OCI-LY1 (cell line): ENCODE measurements around the gene SEMA5A.

Experiments used
- H2AFZ ChIP-seq: fragments of 200-600 bp; sonication (generic), shearing (Covaris generic); 2 replicates; pipeline ENCODE4 v1.6.0; 2014; ENCODE audit warnings: antibody characterized with exemption, mild to moderate bottlenecking, low read length
- H3F3A ChIP-seq: fragments of 200-600 bp; sonication (generic), shearing (Covaris generic); 2 replicates; pipeline ENCODE4 v1.6.0; 2014; ENCODE audit warnings: mild to moderate bottlenecking, antibody characterized with exemption, low read length, moderate library complexity; ENCODE audit not compliant: insufficient read depth
- H3K27ac ChIP-seq: fragments of 200-600 bp; sonication (generic); 2 replicates; pipeline ENCODE4 v1.5.1; 2014; ENCODE audit warnings: low read length, mixed run types, mild to moderate bottlenecking, low read depth; ENCODE audit not compliant: poor library complexity, severe bottlenecking
- H3K27me3 ChIP-seq: fragments of 200-600 bp; sonication (generic); 2 replicates; pipeline ENCODE4 v1.6.0; 2014; ENCODE audit warnings: antibody characterized with exemption, mild to moderate bottlenecking, low read length, moderate library complexity; ENCODE audit not compliant: insufficient read depth
- H3K36me3 ChIP-seq: fragments of 200-600 bp; sonication (generic); 2 replicates; pipeline ENCODE4 v1.6.1; 2014; ENCODE audit warnings: mild to moderate bottlenecking, antibody characterized with exemption, low read length, moderate library complexity, mixed read lengths; ENCODE audit not compliant: insufficient read depth
- H3K4me1 ChIP-seq: fragments of 200-600 bp; sonication (generic); 2 replicates; pipeline ENCODE4 v1.5.1; 2014; ENCODE audit warnings: mild to moderate bottlenecking, low read length, moderate library complexity; ENCODE audit not compliant: insufficient read depth, severe bottlenecking
- H3K4me2 ChIP-seq: fragments of 200-600 bp; sonication (generic), shearing (Covaris generic); 2 replicates; pipeline ENCODE4 v1.6.1; 2014; ENCODE audit warnings: low read length
- H3K4me3 ChIP-seq: fragments of 200-600 bp; sonication (generic); 2 replicates; pipeline ENCODE4 v1.5.1; 2014; ENCODE audit warnings: low read length, low read depth, mild to moderate bottlenecking, mixed read lengths; ENCODE audit not compliant: poor library complexity, severe bottlenecking
- H3K79me2 ChIP-seq: fragments of 200-600 bp; shearing (Covaris generic); 2 replicates; pipeline ENCODE4 v1.6.1; 2016; ENCODE audit warnings: mixed run types, low read length, mixed read lengths; ENCODE audit not compliant: insufficient read depth
- H3K9ac ChIP-seq: fragments of 200-600 bp; sonication (generic), shearing (Covaris generic); 2 replicates; pipeline ENCODE4 v1.6.1; 2014; ENCODE audit warnings: mild to moderate bottlenecking, low read length, mixed read lengths
- H3K9me2 ChIP-seq: fragments of 200-600 bp; sonication (generic), shearing (Covaris generic); 2 replicates; pipeline ENCODE4 v1.6.1; 2014; ENCODE audit warnings: low read depth, mild to moderate bottlenecking, low read length, mixed read lengths
- H3K9me3 ChIP-seq: fragments of 200-600 bp; shearing (Covaris generic); 2 replicates; pipeline ENCODE4 v1.6.1; 2014; ENCODE audit warnings: low read length, mixed read lengths
- H4K20me1 ChIP-seq: fragments of 200-600 bp; sonication (generic), shearing (Covaris generic); 2 replicates; pipeline ENCODE4 v1.6.0; 2016; ENCODE audit warnings: mild to moderate bottlenecking, low read length; ENCODE audit not compliant: insufficient read depth
- EZH2 ChIP-seq: fragments of 200-600 bp; sonication (generic), shearing (Covaris generic); IDR thresholded peaks from 2 replicates; pipeline ENCODE4 v1.8.0; 2017; ENCODE audit warnings: borderline replicate concordance, mixed run types, mild to moderate bottlenecking, antibody characterized with exemption, low read length, moderate library complexity, mixed read lengths
- TF ChIP-seq, protein P1 (sequence below): fragments of 200-600 bp; sonication (generic), shearing (Covaris generic); IDR thresholded peaks from 2 replicates; pipeline ENCODE4 v1.5.1; 2017; ENCODE audit warnings: mild to moderate bottlenecking, antibody characterized with exemption, low read length, moderate library complexity, mixed read lengths

The SEMA5A gene

DNA sequence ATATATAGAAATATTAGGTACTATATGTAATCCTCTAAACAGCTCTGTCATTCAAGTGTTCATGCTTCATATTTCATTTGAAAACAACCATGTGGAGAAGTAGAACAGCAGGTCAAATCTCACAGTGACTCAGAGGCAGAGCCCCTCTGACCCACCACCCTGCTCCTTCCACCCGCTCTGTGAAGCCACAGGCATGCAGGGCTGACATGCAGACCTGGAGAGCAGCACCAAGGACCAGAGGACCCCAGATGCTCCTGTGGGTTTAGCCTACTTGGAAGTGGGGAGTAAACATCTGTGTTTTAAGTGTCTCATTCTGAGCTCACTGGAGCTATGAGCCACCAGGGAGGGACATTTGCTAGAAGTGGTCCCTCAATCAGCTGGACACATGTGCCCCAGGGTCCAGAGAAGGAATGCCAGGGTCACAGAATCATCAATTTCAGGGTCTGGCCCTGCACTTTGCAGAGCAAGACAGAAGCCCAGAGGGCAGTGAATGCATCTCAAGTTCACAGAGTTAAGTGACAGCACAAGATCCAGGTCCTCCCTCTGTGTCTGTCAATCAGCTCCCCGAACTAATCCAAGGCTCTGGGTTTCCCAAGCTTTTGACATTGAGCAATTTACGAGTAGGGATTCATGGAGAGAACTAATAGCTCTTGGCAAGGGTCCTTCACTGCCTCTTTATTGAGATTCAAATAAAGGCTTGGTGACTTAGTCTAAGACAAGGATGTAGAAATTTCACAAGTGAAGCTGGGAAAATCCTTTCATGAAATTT is 441.1 kb downstream of the SEMA5A start:
- Histone ChIP-seq H3K4me3 (no peak overlapping the region), H3K27me3 (no peaks in the 10 kb centered on the region), H3K79me2 (no peaks in the 10 kb centered on the region), H3K9me2 (no peaks in the 10 kb centered on the region), H3K9me3 (no peaks in the 10 kb centered on the region), H3K4me1 (no peaks in the 10 kb centered on the region), H3K4me2 (no peak overlapping the region), H3K36me3 (no peaks in the 10 kb centered on the region), H4K20me1 (no peaks in the 10 kb centered on the region), H2AFZ (no peak overlapping the region), H3F3A (no peaks in the 10 kb centered on the region), H3K27ac (no peak overlapping the region), H3K9ac (no peak overlapping the region)
- TF ChIP-seq EZH2, result no peak
- TF ChIP-seq, protein P1, sequence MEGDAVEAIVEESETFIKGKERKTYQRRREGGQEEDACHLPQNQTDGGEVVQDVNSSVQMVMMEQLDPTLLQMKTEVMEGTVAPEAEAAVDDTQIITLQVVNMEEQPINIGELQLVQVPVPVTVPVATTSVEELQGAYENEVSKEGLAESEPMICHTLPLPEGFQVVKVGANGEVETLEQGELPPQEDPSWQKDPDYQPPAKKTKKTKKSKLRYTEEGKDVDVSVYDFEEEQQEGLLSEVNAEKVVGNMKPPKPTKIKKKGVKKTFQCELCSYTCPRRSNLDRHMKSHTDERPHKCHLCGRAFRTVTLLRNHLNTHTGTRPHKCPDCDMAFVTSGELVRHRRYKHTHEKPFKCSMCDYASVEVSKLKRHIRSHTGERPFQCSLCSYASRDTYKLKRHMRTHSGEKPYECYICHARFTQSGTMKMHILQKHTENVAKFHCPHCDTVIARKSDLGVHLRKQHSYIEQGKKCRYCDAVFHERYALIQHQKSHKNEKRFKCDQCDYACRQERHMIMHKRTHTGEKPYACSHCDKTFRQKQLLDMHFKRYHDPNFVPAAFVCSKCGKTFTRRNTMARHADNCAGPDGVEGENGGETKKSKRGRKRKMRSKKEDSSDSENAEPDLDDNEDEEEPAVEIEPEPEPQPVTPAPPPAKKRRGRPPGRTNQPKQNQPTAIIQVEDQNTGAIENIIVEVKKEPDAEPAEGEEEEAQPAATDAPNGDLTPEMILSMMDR, result no peak

DNA sequence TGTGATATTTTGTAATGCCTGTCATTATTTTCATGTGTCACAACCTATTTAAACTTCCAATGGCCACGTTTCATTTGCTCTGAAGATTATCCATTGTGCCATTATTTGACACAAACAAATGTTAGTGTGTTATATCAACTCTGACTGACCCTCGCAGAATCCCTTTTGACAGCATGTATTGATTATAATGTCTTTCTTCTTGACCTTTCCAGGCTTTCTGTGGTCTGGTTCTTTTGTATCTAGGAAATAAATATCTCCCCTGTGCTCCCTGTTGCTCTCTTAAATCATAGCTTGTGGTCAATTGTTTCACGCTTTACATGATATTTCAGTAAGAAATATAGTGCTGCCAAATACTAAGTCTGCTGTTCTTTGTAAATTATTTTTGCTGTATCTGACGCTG is 442.6 kb downstream of the SEMA5A start:
- H2AFZ ChIP-seq, result no peak overlapping the region
- H3K4me1 ChIP-seq, result no peaks in the 10 kb centered on the region
- H3K9me3 ChIP-seq, result no peaks in the 10 kb centered on the region
- no peaks in the 10 kb centered on the region for H4K20me1 ChIP-seq
- TF ChIP-seq, protein P1, result no peak
- TF ChIP-seq EZH2, result no peak
- H3K9me2 ChIP-seq, result no peaks in the 10 kb centered on the region
- H3F3A ChIP-seq, result no peaks in the 10 kb centered on the region
- no peaks in the 10 kb centered on the region for H3K27me3 ChIP-seq
- no peak overlapping the region for H3K4me3 ChIP-seq
- no peak overlapping the region for H3K27ac ChIP-seq
- H3K79me2 ChIP-seq, result no peaks in the 10 kb centered on the region
- H3K36me3 ChIP-seq, result no peaks in the 10 kb centered on the region
- H3K4me2 ChIP-seq, result no peak overlapping the region
- no peak overlapping the region for H3K9ac ChIP-seq

DNA sequence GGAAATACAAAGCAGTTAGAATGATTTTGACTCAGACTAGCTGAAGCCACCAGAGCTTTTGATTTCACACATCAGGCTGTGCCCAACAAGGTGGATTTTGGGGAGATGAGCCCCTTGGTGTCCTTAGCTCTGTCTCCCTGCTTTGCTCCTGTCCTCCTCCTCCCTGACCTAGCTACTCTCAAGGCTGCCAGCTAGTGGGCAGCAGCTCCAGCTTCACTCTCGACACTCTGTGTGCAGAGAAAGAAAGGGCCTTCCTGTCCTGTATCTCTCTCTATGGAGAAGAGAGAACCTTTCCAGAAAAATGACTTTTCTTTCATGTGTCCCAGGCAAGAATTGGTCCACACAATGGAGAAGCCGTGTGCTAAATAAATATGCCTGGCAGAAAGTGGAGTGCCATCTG is 446.2 kb downstream of the SEMA5A start:
- Histone ChIP-seq H3K9me2 (no peaks in the 10 kb centered on the region), H3K27me3 (no peaks in the 10 kb centered on the region), H3K9ac (no peak overlapping the region), H3K79me2 (no peaks in the 10 kb centered on the region), H3K4me2 (no peak overlapping the region), H2AFZ (no peak overlapping the region), H4K20me1 (no peaks in the 10 kb centered on the region), H3K4me1 (no peaks in the 10 kb centered on the region), H3K27ac (no peak overlapping the region), H3K36me3 (no peaks in the 10 kb centered on the region), H3K9me3 (no peaks in the 10 kb centered on the region), H3F3A (no peaks in the 10 kb centered on the region), H3K4me3 (no peak overlapping the region)
- no peak for TF ChIP-seq EZH2
- TF ChIP-seq, protein P1, result no peak
